Ishikawa (cell line): ENCODE measurements around the gene DGUOK.

Experiments used
- TCF12 ChIP-seq: IDR thresholded peaks from 2 replicates; pipeline ENCODE4 v1.6.1; 2012; ENCODE audit warnings: low read depth
- TEAD4 ChIP-seq: IDR thresholded peaks from 2 replicates; pipeline ENCODE4 v1.6.1; 2012

GRCh38 chr2:73913414-73914054, 13.1 kb upstream of the DGUOK start:
- TF ChIP-seq TCF12 (no peak), TEAD4 (no peak)
